ENCODE results near the gene STAG3. TPM values are rescaled to one million over a fixed set of nuclear protein-coding genes. Genes with fewer than 3 reads are reported as not detected.
"Not testable (repeated sequence)": the region's sequence is repeated elsewhere in the genome, so short reads cannot be mapped to it uniquely, and the experiment has no call there.

Gene STAG3
- total and polyA plus RNA-seq, 2 experiments from 2014 or later = 4.6 to 4.7 TPM

DNA sequence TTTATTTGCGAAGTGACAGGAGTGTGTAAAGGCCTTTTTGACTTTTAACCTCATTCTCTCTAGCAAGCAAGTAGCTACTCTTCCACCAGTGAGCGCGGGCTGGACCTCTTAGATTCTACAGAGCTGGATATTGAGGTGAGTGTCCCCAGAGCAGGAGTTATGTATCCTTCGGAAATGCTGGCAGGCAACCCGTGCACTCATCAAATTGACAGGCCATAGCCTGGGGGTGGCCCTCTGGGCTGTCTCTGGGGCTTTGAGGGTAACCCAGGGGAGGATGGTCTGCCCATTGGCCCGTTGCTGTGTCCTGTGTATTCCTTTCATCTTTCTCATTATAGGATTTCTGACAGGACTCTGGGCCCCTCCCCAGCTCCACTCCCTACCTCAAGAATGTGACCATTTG lies 36.0 kb downstream of the STAG3 start:
- TF ChIP-seq ZNF331 (CRISPR knock-in tag; IDR thresholded peaks at IDR 0.05; ENCODE audit: low read depth) (no peak), ZNF114 (CRISPR knock-in tag; IDR thresholded peaks at IDR 0.05) (no peak), JUNB (IDR thresholded peaks at IDR 0.05; ENCODE audit: unreplicated experiment) (no peak), NANOG (IDR thresholded peaks at IDR 0.05; ENCODE audit: borderline replicate concordance) (no peak), REST (IDR thresholded peaks at IDR 0.05; ENCODE audit: unreplicated experiment) (no peak)
- TF ChIP-seq, protein P1, sequence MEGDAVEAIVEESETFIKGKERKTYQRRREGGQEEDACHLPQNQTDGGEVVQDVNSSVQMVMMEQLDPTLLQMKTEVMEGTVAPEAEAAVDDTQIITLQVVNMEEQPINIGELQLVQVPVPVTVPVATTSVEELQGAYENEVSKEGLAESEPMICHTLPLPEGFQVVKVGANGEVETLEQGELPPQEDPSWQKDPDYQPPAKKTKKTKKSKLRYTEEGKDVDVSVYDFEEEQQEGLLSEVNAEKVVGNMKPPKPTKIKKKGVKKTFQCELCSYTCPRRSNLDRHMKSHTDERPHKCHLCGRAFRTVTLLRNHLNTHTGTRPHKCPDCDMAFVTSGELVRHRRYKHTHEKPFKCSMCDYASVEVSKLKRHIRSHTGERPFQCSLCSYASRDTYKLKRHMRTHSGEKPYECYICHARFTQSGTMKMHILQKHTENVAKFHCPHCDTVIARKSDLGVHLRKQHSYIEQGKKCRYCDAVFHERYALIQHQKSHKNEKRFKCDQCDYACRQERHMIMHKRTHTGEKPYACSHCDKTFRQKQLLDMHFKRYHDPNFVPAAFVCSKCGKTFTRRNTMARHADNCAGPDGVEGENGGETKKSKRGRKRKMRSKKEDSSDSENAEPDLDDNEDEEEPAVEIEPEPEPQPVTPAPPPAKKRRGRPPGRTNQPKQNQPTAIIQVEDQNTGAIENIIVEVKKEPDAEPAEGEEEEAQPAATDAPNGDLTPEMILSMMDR (conservative IDR thresholded peaks at IDR 0.05; ENCODE audit: low read depth in 2 of 2) = no peak
- Mint-ChIP-seq H3K4me1 (peaks cover 12% of the 10 kb centered on the region), H3K4me3 (no peak overlapping the region), H3K9me3 (no peaks in the 10 kb centered on the region), H3K27me3 (ENCODE audit: insufficient read depth, low read depth, poor library complexity) (peaks cover 16% of the 10 kb centered on the region), H3K36me3 (ENCODE audit: low read depth) (no peaks in the 10 kb centered on the region; the same call in 2 of the 3 replicates), H3K27ac (no peak overlapping the region)
- Histone ChIP-seq H3K4me2 (no peak overlapping the region), H3K9me2 (ENCODE audit: insufficient read depth) (no peaks in the 10 kb centered on the region), H3K27ac (ENCODE audit: low read depth) (no peak overlapping the region), H3K79me2 (replicated peaks; ENCODE audit: insufficient read depth) (no peaks in the 10 kb centered on the region), H3K27me3 (ENCODE audit: insufficient read depth) (peaks cover 56% of the 10 kb centered on the region), H2AFZ (no peak overlapping the region), H3K4me3 (no peak overlapping the region), H3K4me1 (ENCODE audit: insufficient read depth) (no peaks in the 10 kb centered on the region; the same call in 1 of the 2 replicates), H4K20me1 (replicated peaks; ENCODE audit: insufficient read depth) (peaks cover 2% of the 10 kb centered on the region; the same call in 1 of the 2 replicates), H3K36me3 (ENCODE audit: insufficient read depth) (no peaks in the 10 kb centered on the region), H3F3A (replicated peaks; ENCODE audit: low read depth) (no peaks in the 10 kb centered on the region)
- DNase-seq (ENCODE audit: low spot score) (no peak), ATAC-seq (no peak)

GRCh38 chr7:100214356-100214755 lies 36.6 kb downstream of the STAG3 start:
- not testable (repeated sequence) for H3K27ac ChIP-seq (ENCODE audit: low read depth); H3K4me2 ChIP-seq; H3K4me3 ChIP-seq; H4K20me1 ChIP-seq (replicated peaks; ENCODE audit: insufficient read depth); H2AFZ ChIP-seq; H3K36me3 Mint-ChIP-seq (ENCODE audit: low read depth); H3K9me2 ChIP-seq (ENCODE audit: insufficient read depth); H3K79me2 ChIP-seq (replicated peaks; ENCODE audit: insufficient read depth); H3K36me3 ChIP-seq (ENCODE audit: insufficient read depth); H3K4me3 Mint-ChIP-seq; H3K27ac Mint-ChIP-seq; H3K4me1 Mint-ChIP-seq; DNase-seq (ENCODE audit: low spot score); H3K4me1 ChIP-seq (ENCODE audit: insufficient read depth); H3K9me3 Mint-ChIP-seq; H3F3A ChIP-seq (replicated peaks; ENCODE audit: low read depth)
- ATAC-seq = peak; percentile 15
- peaks cover 55% of the 10 kb centered on the region for H3K27me3 ChIP-seq (ENCODE audit: insufficient read depth)
- peaks cover 16% of the 10 kb centered on the region for H3K27me3 Mint-ChIP-seq (ENCODE audit: insufficient read depth, low read depth, poor library complexity)
- TF ChIP-seq, protein P1 (conservative IDR thresholded peaks at IDR 0.05; ENCODE audit: low read depth in 2 of 2) = peak in 1 of 2 experiments; percentile 22; a peak in 1 of 4 replicates

All from GM23338 (cell line).